T-helper 17 cell (primary cell): Measurements from ENCODE around the gene IGF2R. TPM values are rescaled to one million over a fixed set of nuclear protein-coding genes. Genes with fewer than 3 reads are reported as not detected.

Experiments
- ATAC-seq: fragments of 150-1000 bp; cut with Tn5 transposase; 2 replicates; pipeline ENCODE4 v1.10.0; 2021; ENCODE audit warnings: mild to moderate bottlenecking, moderate library complexity
- DNase-seq, 3 donors: peaks; one replicate each; pipeline versions ENCODE4 v3.0.0 to v3.0.0-alpha.2; 2020 to 2021
- H3K9me3 ChIP-seq: one replicate; pipeline ENCODE4 v1.7.0; 2013; ENCODE audit warnings: low read length, mild to moderate bottlenecking; ENCODE audit not compliant: control insufficient read depth, poor library complexity, severe bottlenecking
- H3K27ac Mint-ChIP-seq: one replicate; pipeline ENCODE4 v1.8.0; 2022; ENCODE audit warnings: mild to moderate bottlenecking, moderate library complexity, mixed read lengths
- H3K27me3 Mint-ChIP-seq: one replicate; pipeline ENCODE4 v1.8.0; 2022; ENCODE audit warnings: mixed read lengths
- H3K36me3 Mint-ChIP-seq: one replicate; pipeline ENCODE4 v1.8.0; 2022; ENCODE audit warnings: low read depth, mixed read lengths
- H3K4me1 Mint-ChIP-seq: one replicate; pipeline ENCODE4 v1.8.0; 2022; ENCODE audit warnings: mild to moderate bottlenecking, mixed read lengths
- H3K4me3 Mint-ChIP-seq: one replicate; pipeline ENCODE4 v1.8.0; 2022; ENCODE audit warnings: mild to moderate bottlenecking, moderate library complexity, mixed read lengths
- total RNA-seq, 4 donors: library from RNA in 2 of 4; stranded (reverse) in 2 of 4; gene quantifications; one replicate each; pipeline ENCODE4 v1.2.3 and lab custom pipeline; 2022 to 2026

IGF2R gene
- total RNA-seq, 2 donors from 2014 or later, result 56.7 to 59.5 TPM

DNA sequence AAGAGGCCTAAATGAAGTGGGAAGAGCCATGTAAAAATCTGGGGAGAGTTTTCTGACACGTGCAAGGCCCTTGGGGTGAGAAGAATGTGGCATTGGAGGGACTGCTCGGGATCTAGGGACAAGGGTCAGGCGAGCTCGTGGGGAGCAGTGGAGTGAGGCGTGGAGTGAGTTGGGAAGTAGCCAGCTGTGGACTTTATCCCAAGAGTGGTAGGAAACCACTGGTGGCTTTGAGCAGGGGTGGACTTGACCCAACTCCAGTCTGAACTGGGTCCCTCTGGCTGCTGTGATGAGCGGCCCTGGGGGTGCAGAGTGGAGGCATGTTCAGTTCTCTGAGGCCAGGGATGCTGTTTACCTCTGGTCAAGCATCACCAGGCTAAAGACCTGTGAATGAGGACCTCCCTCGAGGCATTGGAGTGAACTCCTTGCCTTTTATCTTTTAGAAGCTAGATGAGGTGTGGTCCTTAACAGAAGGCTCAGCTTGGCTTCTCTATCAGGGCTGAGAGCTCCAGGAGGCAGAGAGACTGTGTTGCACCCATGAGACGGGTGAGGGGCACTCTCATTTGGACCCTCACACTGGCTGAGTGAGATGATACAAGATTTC, 173.3 kb downstream of the IGF2R start:
- H3K36me3 Mint-ChIP-seq, result peaks cover 3% of the 10 kb centered on the region

DNA sequence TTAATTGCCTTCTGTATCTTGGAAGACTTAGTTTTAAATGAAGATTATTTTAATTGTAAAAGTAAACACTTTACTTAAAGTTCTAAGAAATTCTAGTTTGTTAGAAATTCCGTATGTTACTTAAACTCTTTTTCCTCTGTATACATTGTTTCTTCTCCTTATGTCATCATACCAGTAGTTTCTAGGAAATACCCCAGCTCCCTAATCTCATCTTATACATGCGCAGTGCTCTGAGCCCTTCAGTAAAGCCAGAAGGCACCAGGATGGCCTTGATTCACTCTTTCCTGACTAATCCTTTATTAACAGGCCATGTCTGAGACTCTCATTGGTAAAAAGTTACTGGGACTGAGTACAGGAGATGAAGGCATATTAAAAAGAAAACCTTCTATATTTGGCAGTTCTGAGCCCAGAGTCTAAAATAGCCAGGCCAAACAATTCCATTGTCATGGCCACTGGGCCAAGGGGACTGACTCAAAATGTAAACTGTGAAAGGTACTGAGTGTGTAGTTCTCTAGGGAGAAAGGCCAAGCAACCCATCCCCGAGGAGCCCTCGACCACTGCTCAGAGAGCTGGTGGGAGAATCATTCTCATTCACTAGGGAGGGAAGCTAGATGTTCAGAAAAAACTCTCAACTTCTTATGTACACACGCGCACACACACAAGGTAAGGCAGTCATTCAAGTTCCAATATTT, 177.7 kb downstream of the IGF2R start:
- H3K36me3 Mint-ChIP-seq, result peaks cover 10% of the 10 kb centered on the region
- no peak overlapping the region for H3K27ac Mint-ChIP-seq
- H3K9me3 ChIP-seq, result no peaks in the 10 kb centered on the region
- H3K4me1 Mint-ChIP-seq, result peaks cover 2% of the 10 kb centered on the region
- no peak for ATAC-seq
- H3K27me3 Mint-ChIP-seq, result peaks cover 23% of the 10 kb centered on the region
- no peak overlapping the region for H3K4me3 Mint-ChIP-seq
- DNase-seq, result no peak

More for the DNA sequence above, 173.3 kb downstream of the IGF2R start:
- DNase-seq (no peak), ATAC-seq (no peak)
- Mint-ChIP-seq H3K27me3 (peaks cover 16% of the 10 kb centered on the region), H3K27ac (peak overlapping the region; percentile 37), H3K4me3 (no peak overlapping the region), H3K4me1 (peaks cover 9% of the 10 kb centered on the region)
- no peaks in the 10 kb centered on the region for H3K9me3 ChIP-seq

DNA sequence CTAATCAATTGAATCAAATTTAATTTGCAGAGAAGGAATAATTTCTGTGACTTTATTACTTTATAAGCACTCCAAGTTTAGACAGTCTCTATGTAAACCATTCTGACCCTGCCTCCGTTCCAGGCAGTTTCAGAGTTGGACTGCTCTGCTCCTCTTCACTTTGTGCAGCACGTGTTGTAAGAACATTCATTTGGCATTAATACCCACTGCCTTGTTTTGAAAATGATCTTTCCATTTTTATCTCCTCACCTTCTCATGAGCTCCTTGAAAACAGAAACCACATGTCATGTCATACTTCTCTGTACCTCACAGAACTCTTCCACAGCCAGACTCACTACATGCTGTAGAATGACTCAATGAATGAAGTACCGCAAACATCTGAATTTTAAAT, 178.3 kb downstream of the IGF2R start:
- peaks cover 2% of the 10 kb centered on the region for H3K4me1 Mint-ChIP-seq

GRCh38 chr6:160154471-160154870, 185.6 kb downstream of the IGF2R start:
- H3K27ac Mint-ChIP-seq, result no peak overlapping the region
- ATAC-seq, result no peak
- no peak overlapping the region for H3K4me3 Mint-ChIP-seq
- DNase-seq, result no peak
- no peaks in the 10 kb centered on the region for H3K4me1 Mint-ChIP-seq
- no peaks in the 10 kb centered on the region for H3K27me3 Mint-ChIP-seq
- no peaks in the 10 kb centered on the region for H3K36me3 Mint-ChIP-seq
- H3K9me3 ChIP-seq, result no peaks in the 10 kb centered on the region

More for the DNA sequence above, 178.3 kb downstream of the IGF2R start:
- Mint-ChIP-seq H3K36me3 (peaks cover 7% of the 10 kb centered on the region), H3K27ac (no peak overlapping the region), H3K4me3 (no peak overlapping the region), H3K27me3 (peaks cover 21% of the 10 kb centered on the region)
- ATAC-seq (no peak), DNase-seq (no peak)
- no peaks in the 10 kb centered on the region for H3K9me3 ChIP-seq

DNA sequence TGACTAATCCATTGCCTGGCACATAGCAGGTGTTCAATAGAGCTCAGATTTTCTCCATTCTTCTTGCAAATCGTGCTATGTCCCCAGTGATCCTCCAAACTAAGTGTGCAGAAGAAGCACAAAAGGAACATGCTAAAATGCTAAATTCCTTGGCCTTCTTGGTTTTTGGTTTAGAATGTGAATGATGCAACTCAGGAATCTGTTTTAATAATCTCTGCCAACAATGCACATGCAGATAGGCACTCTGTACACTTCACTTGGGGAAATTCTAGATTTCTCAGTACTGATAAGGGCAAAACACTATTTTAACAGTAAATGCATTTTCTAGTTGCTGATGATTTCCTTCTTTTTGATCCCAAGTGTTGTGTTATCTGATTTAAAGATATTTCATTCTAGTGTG, 188.0 kb downstream of the IGF2R start:
- no peaks in the 10 kb centered on the region for H3K9me3 ChIP-seq
- Mint-ChIP-seq H3K27ac (no peak overlapping the region), H3K4me3 (no peak overlapping the region), H3K4me1 (no peaks in the 10 kb centered on the region), H3K36me3 (no peaks in the 10 kb centered on the region), H3K27me3 (peaks cover 10% of the 10 kb centered on the region)
- DNase-seq, result no peak
- ATAC-seq, result no peak

- ATAC-seq, result no peak
- no peak overlapping the region for H3K4me3 Mint-ChIP-seq
- H3K9me3 ChIP-seq, result no peaks in the 10 kb centered on the region
Observed at GRCh38 chr6:160160450-160160849, 191.6 kb downstream of the IGF2R start.

More at GRCh38 chr6:160160450-160160849, 191.6 kb downstream of the IGF2R start:
- no peak overlapping the region for H3K27ac Mint-ChIP-seq
- DNase-seq, result no peak
- H3K4me1 Mint-ChIP-seq, result peaks cover 2% of the 10 kb centered on the region
- H3K36me3 Mint-ChIP-seq, result no peaks in the 10 kb centered on the region
- H3K27me3 Mint-ChIP-seq, result peaks cover 22% of the 10 kb centered on the region

Other genes with a start within 250 kb of the IGF2R start
- 100 to 1,000 TPM; 159 to 160 TPM for gene WTAP, start 241.6 kb upstream of the IGF2R start, total RNA-seq
- 10 to 100 TPM; 26.9 to 34.6 TPM for gene ACAT2, start 207.0 kb upstream of the IGF2R start, total RNA-seq
- 100 to 1,000 TPM; 195 to 196 TPM for gene TCP1, start 179.5 kb upstream of the IGF2R start, total RNA-seq
- 10 to 100 TPM; 23.2 to 24.9 TPM for gene MRPL18, start 178.6 kb upstream of the IGF2R start, total RNA-seq
- gene PNLDC1, start 168.8 kb upstream of the IGF2R start, total RNA-seq, result 1 to 10 TPM in 1 of 2 donors, not detected in 1; 1.2 TPM
- gene MAS1, start 78.1 kb upstream of the IGF2R start, total RNA-seq, result not detected
- under 1 TPM; 0.21 to 0.45 TPM for gene SLC22A1, start 152.7 kb downstream of the IGF2R start, total RNA-seq